Pulmonary artery endothelial cell (primary cell): ENCODE measurements around the gene GOLM1. TPM values are rescaled to one million over a fixed set of nuclear protein-coding genes. Genes with fewer than 3 reads are reported as not detected.

ENCODE experiments used
- DNase-seq: peaks from one replicate; pipeline ENCODE4 v3.0.0-alpha.2; 2011; ENCODE audit warnings: low read depth, low spot score
- total RNA-seq: library from RNA; depleted of rRNA; stranded (reverse); fragments of >200 nt; gene quantifications from 2 replicates; pipeline ENCODE4 v1.2.3, GENCODE V29; 2014

The GOLM1 gene
- total RNA-seq, 1 donor from 2014 or later: 85.1 TPM

DNA sequence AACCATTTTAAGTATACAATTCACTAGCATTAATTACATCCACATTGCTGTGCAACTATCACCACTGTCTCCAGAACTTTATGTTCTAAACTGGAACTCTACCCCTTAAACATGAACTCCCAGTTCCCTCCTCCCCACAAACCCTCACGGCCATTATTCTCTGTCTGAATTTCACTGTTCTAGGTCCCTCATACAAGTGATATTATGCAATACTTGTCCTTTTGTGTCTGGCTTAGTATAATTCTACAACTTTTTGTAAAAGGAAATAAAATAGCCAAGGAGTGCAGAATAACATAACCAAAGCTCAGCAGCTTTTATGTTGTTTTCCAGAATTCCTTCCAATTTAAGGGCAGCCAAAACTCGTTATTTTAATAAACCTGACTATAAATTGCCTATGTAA, 105.2 kb downstream of the GOLM1 start:
- DNase-seq: no peak

DNA sequence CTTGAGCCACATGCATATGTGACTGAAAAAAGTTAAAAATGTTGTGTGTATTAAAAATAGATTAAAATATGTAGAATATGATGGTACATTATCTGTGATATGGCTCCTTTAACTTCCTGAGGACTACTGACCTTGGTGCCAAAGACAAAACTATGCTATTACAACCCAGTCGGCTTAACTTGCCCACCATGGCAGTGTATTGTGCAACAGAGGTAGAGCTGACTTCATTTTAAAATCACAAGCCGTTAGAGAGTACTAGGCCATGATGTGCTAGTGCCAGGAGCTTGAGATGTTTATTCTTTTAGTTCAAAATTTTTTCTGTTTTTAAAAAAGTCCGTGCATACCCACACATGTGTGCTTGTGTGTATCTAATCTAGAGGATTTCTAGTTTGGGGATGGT, 112.1 kb downstream of the GOLM1 start:
- DNase-seq: no peak

DNA sequence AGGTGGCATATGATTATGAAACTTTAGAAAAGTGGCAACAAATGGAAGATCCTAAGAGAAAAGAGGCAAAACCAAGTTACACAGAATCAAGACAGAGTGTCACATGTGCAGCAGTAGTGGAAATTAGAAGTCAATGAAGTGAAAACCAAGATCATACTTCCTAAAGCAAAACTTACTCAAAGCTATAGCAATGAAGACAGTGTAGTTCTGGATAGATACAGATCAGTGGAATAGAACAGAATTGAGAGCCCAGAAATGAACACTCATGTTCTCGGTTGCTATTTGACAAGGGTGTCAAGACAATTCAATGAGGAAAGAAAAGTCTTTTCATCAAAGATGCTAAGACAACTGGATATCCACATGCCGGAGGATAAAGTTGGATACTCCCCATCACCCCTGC, 114.9 kb downstream of the GOLM1 start:
- no peak for DNase-seq

DNA sequence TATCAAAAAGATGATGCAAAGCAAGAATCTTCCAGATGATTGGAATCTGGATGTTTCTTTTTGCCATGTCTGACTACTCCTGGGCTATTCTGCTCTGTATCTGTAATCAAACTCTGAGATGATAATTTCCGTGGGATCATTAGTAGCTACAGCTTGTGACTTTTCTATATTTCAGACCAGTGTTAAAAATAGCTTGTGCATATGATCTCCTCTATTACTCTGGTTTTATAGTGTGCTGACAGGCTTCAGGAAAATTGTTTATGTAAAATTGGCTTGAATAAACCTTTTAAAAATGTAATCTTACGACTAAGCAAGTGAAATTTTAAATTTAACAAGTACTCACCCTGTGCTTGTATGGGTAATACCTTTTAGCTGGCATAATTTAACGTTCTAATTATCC, 118.0 kb downstream of the GOLM1 start:
- no peak for DNase-seq

- DNase-seq: no peak
Observed at GRCh38 chr9:85978496-85978895, 120.9 kb downstream of the GOLM1 start.

Other genes starting within 250 kb of the GOLM1 start
- gene NAA35, start 158.4 kb downstream of the GOLM1 start, total RNA-seq: 17.6 and 22.2 TPM in 2 replicates
- gene C9orf153, start 160.1 kb upstream of the GOLM1 start, total RNA-seq: 0.07 and 0.14 TPM in 2 replicates
- 22.5 and 29.4 TPM in 2 replicates for gene ISCA1, start 183.0 kb upstream of the GOLM1 start, total RNA-seq